ENCODE measurements around the gene CEP104. TPM values are rescaled to one million over a fixed set of nuclear protein-coding genes. Genes with fewer than 3 reads are reported as not detected.

Gene CEP104
- total and polyA plus RNA-seq, 2 experiments from 2014 or later, result 21.4 to 26.3 TPM

DNA sequence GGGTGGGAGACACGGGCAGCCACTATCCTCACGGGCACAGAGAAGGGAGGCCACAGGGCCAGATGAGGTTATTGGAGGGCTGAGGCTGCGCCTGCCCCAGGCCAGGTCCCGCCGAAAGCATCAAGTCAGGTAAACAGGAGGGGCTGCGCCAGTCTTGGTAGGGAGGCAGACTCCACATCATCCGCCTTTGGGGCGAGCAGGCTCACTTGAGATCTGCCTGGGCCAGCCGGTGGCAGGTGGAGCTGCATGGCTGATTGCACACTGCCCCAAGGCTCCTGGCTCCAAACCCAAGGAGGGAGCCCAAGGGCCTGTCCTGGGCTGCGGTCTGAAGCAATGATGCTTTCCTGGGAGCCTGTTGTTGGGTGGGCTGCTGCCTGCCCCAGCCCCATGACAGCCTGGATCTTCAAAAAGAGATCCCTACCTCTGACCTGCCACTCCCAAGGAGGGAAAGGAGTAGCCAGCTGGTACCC, 79.9 kb downstream of the CEP104 start:
- H3K36me3 ChIP-seq, result peaks cover 23% of the 10 kb centered on the region
- TF ChIP-seq, protein P1, sequence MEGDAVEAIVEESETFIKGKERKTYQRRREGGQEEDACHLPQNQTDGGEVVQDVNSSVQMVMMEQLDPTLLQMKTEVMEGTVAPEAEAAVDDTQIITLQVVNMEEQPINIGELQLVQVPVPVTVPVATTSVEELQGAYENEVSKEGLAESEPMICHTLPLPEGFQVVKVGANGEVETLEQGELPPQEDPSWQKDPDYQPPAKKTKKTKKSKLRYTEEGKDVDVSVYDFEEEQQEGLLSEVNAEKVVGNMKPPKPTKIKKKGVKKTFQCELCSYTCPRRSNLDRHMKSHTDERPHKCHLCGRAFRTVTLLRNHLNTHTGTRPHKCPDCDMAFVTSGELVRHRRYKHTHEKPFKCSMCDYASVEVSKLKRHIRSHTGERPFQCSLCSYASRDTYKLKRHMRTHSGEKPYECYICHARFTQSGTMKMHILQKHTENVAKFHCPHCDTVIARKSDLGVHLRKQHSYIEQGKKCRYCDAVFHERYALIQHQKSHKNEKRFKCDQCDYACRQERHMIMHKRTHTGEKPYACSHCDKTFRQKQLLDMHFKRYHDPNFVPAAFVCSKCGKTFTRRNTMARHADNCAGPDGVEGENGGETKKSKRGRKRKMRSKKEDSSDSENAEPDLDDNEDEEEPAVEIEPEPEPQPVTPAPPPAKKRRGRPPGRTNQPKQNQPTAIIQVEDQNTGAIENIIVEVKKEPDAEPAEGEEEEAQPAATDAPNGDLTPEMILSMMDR (IDR thresholded peaks at IDR 0.05; ENCODE audit: low read depth, low read length), result no peak

DNA sequence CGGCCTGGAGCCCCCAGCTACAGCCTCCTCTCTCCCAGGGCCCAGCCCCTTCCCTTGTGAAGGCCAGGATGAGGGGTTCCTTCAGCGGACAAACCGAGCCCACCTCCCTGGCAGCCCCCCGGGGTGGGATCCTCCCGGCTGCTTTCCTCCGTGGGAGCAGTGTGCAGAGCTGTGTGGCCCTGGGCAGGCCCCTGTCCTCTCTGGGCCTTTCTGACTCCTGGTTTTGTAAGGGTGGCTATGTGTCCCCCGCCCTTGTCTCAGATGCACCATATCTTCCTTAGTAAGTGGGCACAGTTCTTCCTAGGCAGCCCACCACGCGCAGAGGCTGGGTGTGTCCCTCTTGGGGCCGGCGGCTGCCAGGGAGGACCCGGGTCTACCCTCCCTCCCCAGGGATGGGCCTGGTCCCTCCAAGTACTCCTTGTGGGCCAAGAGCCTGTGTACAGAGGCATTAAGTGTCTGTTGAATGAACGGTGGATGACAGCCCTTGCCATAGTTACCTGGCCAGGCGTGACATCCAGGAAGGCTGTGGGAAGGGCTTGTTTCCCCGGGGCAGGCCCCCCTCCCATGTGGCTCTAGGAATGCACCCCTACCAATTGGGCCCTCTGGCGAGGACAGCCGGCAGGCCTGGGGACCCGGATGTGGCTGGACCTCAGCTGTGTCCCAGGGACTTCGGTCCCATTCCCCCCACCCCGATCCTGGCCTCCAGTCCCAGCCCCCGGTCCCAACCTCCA, 80.6 kb downstream of the CEP104 start:
- no peaks in the 10 kb centered on the region for H3K9me3 ChIP-seq (ENCODE audit: low read depth)
- DNase-seq (ENCODE audit: low read depth in 1 of 2, low spot score in 1 of 2), result no peak
- no peak overlapping the region for H3K4me3 ChIP-seq
- H3K4me1 ChIP-seq (ENCODE audit: low read depth), result peaks cover 34% of the 10 kb centered on the region
- no peaks in the 10 kb centered on the region for H3K27me3 ChIP-seq
- TF ChIP-seq, protein P1 (IDR thresholded peaks at IDR 0.05; ENCODE audit: low read depth, low read length), result no peak
- H3K36me3 ChIP-seq, result peaks cover 16% of the 10 kb centered on the region
- H3K27ac ChIP-seq, result peak overlapping the region; percentile 27

More for the DNA sequence above, 79.9 kb downstream of the CEP104 start:
- H3K27me3 ChIP-seq, result no peaks in the 10 kb centered on the region
- no peak overlapping the region for H3K4me3 ChIP-seq
- H3K4me1 ChIP-seq (ENCODE audit: low read depth), result peaks cover 30% of the 10 kb centered on the region
- H3K9me3 ChIP-seq (ENCODE audit: low read depth), result no peaks in the 10 kb centered on the region
- DNase-seq (ENCODE audit: low read depth in 1 of 2, low spot score in 1 of 2), result no peak
- no peak overlapping the region for H3K27ac ChIP-seq

DNA sequence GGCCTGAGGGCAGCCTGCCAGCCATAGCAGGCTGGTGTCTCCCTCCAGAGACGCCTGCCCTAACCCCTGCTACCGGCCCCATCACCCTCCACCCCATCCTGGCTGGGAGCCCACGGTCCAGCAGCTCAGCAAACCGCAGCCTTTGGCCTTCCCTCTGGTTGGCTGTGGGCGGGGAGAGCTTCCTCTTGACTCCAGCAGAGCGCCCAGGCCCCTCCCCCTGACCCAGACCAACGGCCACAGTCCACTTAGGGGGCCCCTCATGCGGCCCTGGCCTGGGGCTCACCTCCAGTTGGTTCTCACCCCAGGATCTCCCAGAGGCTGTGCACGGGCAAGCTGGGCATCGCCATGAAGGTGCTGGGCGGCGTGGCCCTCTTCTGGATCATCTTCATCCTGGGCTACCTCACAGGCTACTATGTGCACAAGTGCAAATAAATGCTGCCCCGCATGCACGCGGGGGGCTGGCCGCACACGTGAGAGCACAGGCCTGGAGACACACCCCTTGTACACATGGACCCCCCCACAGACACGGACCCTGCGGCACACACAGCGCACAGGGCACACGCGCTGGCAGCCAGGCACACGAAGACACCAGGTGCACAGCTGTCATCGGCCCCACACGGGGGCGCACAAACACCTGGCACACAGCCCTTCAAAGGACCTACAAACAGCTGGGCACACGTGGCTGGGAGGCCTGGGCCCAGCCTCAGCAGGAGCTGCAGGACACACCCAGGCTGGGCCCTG, 81.4 kb downstream of the CEP104 start:
- H3K36me3 ChIP-seq, result peaks cover 12% of the 10 kb centered on the region
- H3K4me1 ChIP-seq (ENCODE audit: low read depth), result peaks cover 41% of the 10 kb centered on the region
- peak overlapping the region; percentile 27 for H3K27ac ChIP-seq
- H3K9me3 ChIP-seq (ENCODE audit: low read depth), result no peaks in the 10 kb centered on the region
- no peak overlapping the region for H3K4me3 ChIP-seq
- DNase-seq (ENCODE audit: low read depth in 1 of 2, low spot score in 1 of 2), result peak; percentile 78 to 84
- TF ChIP-seq, protein P1 (IDR thresholded peaks at IDR 0.05; ENCODE audit: low read depth, low read length), result peak; percentile 31
- H3K27me3 ChIP-seq, result no peaks in the 10 kb centered on the region

DNA sequence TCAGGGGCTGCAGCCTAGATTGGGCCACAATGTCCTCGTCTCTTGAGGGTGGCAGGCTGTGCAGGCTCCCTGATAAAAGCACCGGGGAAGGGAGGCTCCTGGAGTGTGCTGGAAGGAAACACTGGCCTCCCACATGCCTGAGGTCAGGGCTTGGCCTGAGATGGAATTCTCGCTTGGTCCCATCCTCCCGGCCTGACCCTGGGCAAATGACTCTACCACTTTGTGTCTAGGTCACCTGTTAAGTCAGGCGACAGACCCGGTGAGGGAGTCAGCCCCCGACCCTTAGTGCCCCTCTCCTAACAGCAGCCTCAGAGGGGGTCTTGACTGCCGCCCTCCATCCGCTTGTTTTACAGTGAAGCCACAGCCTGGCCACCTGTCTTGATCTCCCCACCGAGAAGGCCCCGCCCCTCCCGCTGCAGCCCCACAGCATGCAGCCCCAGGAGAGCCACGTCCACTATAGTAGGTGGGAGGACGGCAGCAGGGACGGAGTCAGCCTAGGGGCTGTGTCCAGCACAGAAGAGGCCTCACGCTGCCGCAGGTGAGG, 82.0 kb downstream of the CEP104 start:
- peak overlapping the region; percentile 27 for H3K27ac ChIP-seq
- H3K4me1 ChIP-seq (ENCODE audit: low read depth), result peaks cover 41% of the 10 kb centered on the region
- H3K9me3 ChIP-seq (ENCODE audit: low read depth), result no peaks in the 10 kb centered on the region
- H3K36me3 ChIP-seq, result peaks cover 7% of the 10 kb centered on the region
- TF ChIP-seq, protein P1 (IDR thresholded peaks at IDR 0.05; ENCODE audit: low read depth, low read length), result no peak
- H3K4me3 ChIP-seq, result no peak overlapping the region
- peak in 1 of 2 donors; percentile 51 for DNase-seq (ENCODE audit: low read depth in 1 of 2, low spot score in 1 of 2)
- no peaks in the 10 kb centered on the region for H3K27me3 ChIP-seq

DNA sequence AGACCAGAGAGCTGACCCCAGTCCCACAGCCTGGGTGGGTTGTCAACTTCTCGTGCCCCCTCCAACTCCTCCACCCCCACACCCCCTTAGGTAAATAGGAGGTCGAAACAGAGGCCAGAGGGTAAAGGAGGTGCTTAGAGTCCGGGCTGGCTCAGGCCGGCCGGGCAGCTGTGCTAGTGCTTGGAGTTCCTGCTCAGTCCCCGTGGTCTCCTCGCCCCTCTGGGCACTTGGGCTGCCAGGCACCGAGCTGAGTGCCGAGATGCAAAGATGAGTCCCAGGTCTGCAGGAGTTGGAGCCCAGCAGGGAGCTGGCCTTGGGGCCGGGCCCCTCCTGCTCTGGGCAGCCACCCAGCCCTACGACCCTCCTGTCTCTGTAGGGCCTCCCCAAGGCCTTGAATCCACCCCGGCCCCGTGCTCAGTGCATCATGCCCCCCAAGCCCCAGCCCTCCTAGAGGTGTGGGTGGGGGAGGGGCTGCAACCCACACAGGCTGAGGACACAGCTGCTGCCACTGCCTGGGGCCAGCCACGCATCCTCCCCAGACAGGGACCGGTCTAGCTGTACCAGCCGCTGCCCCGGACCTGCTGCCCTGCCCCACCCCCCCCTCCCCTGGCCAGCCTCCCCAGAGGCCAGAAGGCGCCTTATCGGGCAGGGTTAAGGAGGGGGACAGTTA, 82.6 kb downstream of the CEP104 start:
- Histone ChIP-seq H3K36me3 (peaks cover under 1% of the 10 kb centered on the region), H3K4me1 (ENCODE audit: low read depth) (peaks cover 41% of the 10 kb centered on the region), H3K27ac (peak overlapping the region; percentile 27), H3K27me3 (no peaks in the 10 kb centered on the region), H3K4me3 (no peak overlapping the region), H3K9me3 (ENCODE audit: low read depth) (no peaks in the 10 kb centered on the region)
- TF ChIP-seq, protein P1 (IDR thresholded peaks at IDR 0.05; ENCODE audit: low read depth, low read length), result no peak
- DNase-seq (ENCODE audit: low read depth in 1 of 2, low spot score in 1 of 2), result no peak
